GM12878 (cell line): ENCODE data around the gene IKBKG. TPM values are rescaled to one million over a fixed set of nuclear protein-coding genes. Genes with fewer than 3 reads are reported as not detected.

Experiments
- ATAC-seq: fragments of 200-7000 bp; cut with Tn5 transposase; 3 replicates; pipeline ENCODE4 v1.9.1; 2020; ENCODE audit warnings: mild to moderate bottlenecking, moderate library complexity
- BruUV-seq: library from RNA; stranded (reverse); fragments of 400-500 nt; replicated peaks from 2 replicates; lab custom pipeline; 2021; lab: Mats Ljungman, UMichigan
- CTCF ChIA-PET: fragments of 300-600 bp; sonication (Branson Sonifier 250); formaldehyde crosslinking; extraction: SDS; loops from one replicate; lab custom pipeline; 2021; ENCODE audit warnings: inconsistent platforms; lab: Yijun Ruan, JAX
- POLR2A ChIA-PET: fragments of 350-600 bp; formaldehyde crosslinking; extraction: SDS; loops from one replicate; lab custom pipeline; 2021; ENCODE audit warnings: inconsistent platforms; lab: Charles Lee
- RAD21 ChIA-PET: fragments of 300-600 bp; sonication (Branson Sonifier 250); formaldehyde crosslinking; loops from one replicate; lab custom pipeline; 2023; ENCODE audit warnings: antibody characterized with exemption; ENCODE audit not compliant: unreplicated experiment; lab: Charles Lee
- SMC1A ChIA-PET: fragments of 300-600 bp; sonication (Branson Sonifier 250); formaldehyde crosslinking; loops from one replicate; lab custom pipeline; 2023; ENCODE audit not compliant: unreplicated experiment, uncharacterized antibody; lab: Charles Lee
- DNase-seq: peaks from one replicate; pipeline ENCODE4 v3.0.0-alpha.2; 2011; ENCODE audit warnings: low read depth, low spot score
- FAIRE-seq: peaks from 3 replicates; lab custom pipeline; 2011; peaks lifted over from hg19 to GRCh38; lab: Jason Lieb, UNC
- H2AFZ ChIP-seq: 2 replicates; pipeline ENCODE4 v1.6.0; 2011; ENCODE audit warnings: low read depth, low read length, control low read depth; ENCODE audit not compliant: control insufficient read depth
- H3K27ac ChIP-seq: 2 replicates; pipeline ENCODE4 v1.5.1; 2011; ENCODE audit warnings: control low read depth; ENCODE audit not compliant: control insufficient read depth, insufficient read depth
- H3K27me3 ChIP-seq, 2 experiments: replicated peaks in 1 of 2; 2 replicates each; pipeline versions ENCODE4 v1.6.0 to v1.6.1; 2011; ENCODE audit warnings: low read length in 1 of 2; ENCODE audit not compliant: control insufficient read depth in 2 of 2, insufficient read depth in 2 of 2
- H3K36me3 ChIP-seq, 2 experiments: 2 replicates each; pipeline ENCODE4 v1.5.1; 2011; ENCODE audit warnings: low read length in 1 of 2; ENCODE audit not compliant: control insufficient read depth in 2 of 2, insufficient read depth in 2 of 2
- H3K4me1 ChIP-seq: 2 replicates; pipeline ENCODE4 v1.6.1; 2011; ENCODE audit warnings: mild to moderate bottlenecking, low read length, moderate library complexity, mixed read lengths; ENCODE audit not compliant: control insufficient read depth, insufficient read depth
- H3K4me2 ChIP-seq: 2 replicates; pipeline ENCODE4 v1.6.0; 2011; ENCODE audit warnings: control low read depth; ENCODE audit not compliant: control insufficient read depth, insufficient read depth
- H3K4me3 ChIP-seq: fragments of 200-600 bp; sonication (generic); 2 replicates; pipeline ENCODE4 v1.5.1; 2016
- H3K79me2 ChIP-seq: 2 replicates; pipeline ENCODE4 v1.6.0; 2011; ENCODE audit warnings: low read length; ENCODE audit not compliant: control insufficient read depth, insufficient read depth
- H3K9ac ChIP-seq: 2 replicates; pipeline ENCODE4 v1.8.0; 2011; ENCODE audit warnings: low read length, control low read depth, mixed read lengths; ENCODE audit not compliant: control insufficient read depth, insufficient read depth
- H3K9me3 ChIP-seq: replicated peaks from 3 replicates; pipeline ENCODE4 v1.5.1; 2011; ENCODE audit warnings: mild to moderate bottlenecking, low read length; ENCODE audit not compliant: control insufficient read depth, insufficient read depth
- H4K20me1 ChIP-seq: 2 replicates; pipeline ENCODE4 v1.6.0; 2011; ENCODE audit not compliant: control insufficient read depth, insufficient read depth
- CREB1 ChIP-seq: IDR thresholded peaks from 2 replicates; pipeline ENCODE4 v1.6.1; 2012; ENCODE audit warnings: low read depth, mild to moderate bottlenecking, inconsistent platforms
- HDGF ChIP-seq: fragments of 450-650 bp; IDR thresholded peaks from 2 replicates; pipeline ENCODE4 v1.6.1; 2016; ENCODE audit warnings: antibody characterized with exemption
- IKZF2 ChIP-seq, 2 experiments: fragments of 450-650 bp; IDR thresholded peaks; 2 replicates each; pipeline ENCODE4 v1.6.1; 2017; ENCODE audit warnings: mild to moderate bottlenecking in 2 of 2, moderate library complexity in 2 of 2
- NR2F1 ChIP-seq: fragments of 450-650 bp; conservative IDR thresholded peaks from 2 replicates; pipeline ENCODE4 v1.6.1; 2017; ENCODE audit warnings: mild to moderate bottlenecking
- TARDBP ChIP-seq: IDR thresholded peaks from 2 replicates; pipeline ENCODE4 v1.6.1; 2016; ENCODE audit warnings: borderline replicate concordance
- ZNF384 ChIP-seq: IDR thresholded peaks from 2 replicates; pipeline ENCODE4 v1.6.1; 2012; ENCODE audit warnings: low read depth, mild to moderate bottlenecking, low read length, improper control_type of control experiment, borderline replicate concordance
- WGBS: methylation state at CpG from one replicate; pipeline ENCODE4 v1.1.6; 2016; ENCODE audit warnings: low lambda C conversion rate; ENCODE audit not compliant: insufficient replicate concordance, insufficient coverage; ENCODE audit errors: missing lambda C conversion rate; 5-methylcytosine and 5-hydroxymethylcytosine counted together
- in situ Hi-C: fragments of 300-500 bp; cut with MboI; formaldehyde crosslinking; loops from 9 replicates; pipeline ENCODE4 v1.14.3; 2018; ENCODE audit warnings: mixed read lengths
- intact Hi-C: fragments of 100-400 bp; cut with micrococcal nuclease; formaldehyde crosslinking; loops from one replicate; pipeline ENCODE4 v1.14.2; 2022; ENCODE audit not compliant: unreplicated experiment
- polyA plus RNA-seq, 11 experiments: library from polyadenylated mRNA; depleted of rRNA in 4 of 11; unstranded in 6 of 11; stranded (reverse) in 5 of 11; fragments of >200 nt; fragmentation: Nextera tagmentation in 4 of 11; fragmentation: Illumina TruSeq in 1 of 11; extraction: Ambion mirVana in 4 of 11; extraction: Trizol in 1 of 11; gene quantifications; 1 replicate in 1 of 11; 2 replicates in 10 of 11; pipeline versions ENCODE4 v1.2.1 to v1.2.3, GENCODE V29; 2011 to 2016; ENCODE audit warnings: inconsistent platforms in 2 of 11, missing spikeins in 2 of 11, low read depth in 1 of 11
- total RNA-seq, 4 experiments: library from RNA; depleted of rRNA in 3 of 4; stranded (reverse); fragments of >200 nt in 3 of 4; fragmentation: Illumina TruSeq in 1 of 4; extraction: Trizol in 1 of 4; gene quantifications; 2 replicates each; pipeline versions ENCODE4 v1.2.1 to v1.2.3, GENCODE V29; 2013 to 2021

The IKBKG gene
- total and polyA plus RNA-seq, 10 of the 15 experiments (the other 5 are each of a cell fraction or from before 2014, with no cell fraction given): 0.35 to 30.7 (median 16.7) TPM

DNA sequence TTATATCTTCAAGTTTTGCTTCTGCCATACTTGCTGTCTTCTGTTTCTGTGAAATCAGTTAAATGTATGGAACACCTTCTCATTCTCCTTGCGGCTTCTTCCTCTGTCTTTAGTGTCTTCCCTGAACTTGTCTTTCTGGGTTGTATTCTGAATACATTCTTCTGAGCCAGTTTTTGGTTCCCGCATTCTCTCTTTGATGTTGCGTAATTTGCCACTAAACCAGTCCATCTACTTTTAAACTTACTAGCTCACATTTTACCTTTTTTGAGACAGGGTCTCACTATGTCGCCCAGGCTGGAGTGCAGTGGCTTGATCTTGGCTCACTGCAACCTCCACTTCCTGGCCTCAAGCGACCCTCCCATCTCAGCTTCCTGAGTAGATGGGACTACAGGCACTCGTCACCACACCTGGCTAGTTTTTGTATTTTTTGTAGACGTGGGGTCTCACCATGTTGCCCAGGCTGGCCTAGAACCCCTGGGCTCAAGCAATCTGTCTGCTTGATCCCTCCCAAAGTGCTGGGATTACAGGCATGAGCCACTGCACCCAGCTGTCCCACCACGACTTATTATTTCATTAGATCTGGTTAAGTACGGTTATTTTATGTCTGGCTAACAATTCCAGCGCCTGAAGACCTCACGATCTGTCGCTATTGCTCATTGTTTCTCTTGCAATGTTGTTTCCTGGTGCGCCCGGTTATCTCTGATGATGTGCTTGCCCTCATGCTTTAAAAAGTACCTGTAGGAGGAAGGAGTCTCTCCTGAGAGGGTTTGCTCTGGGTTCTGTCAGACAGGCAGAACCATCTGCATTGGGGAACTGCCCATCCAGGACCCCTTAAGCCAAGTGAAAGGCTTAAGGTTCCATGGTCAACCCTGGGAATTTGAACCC, 21.6 kb upstream of the IKBKG start:
- no peak for TF ChIP-seq TARDBP
- no peak for TF ChIP-seq NR2F1
- no peak for TF ChIP-seq HDGF
- no peak for TF ChIP-seq ZNF384
- no peak for TF ChIP-seq IKZF2 (IDR thresholded peaks at IDR 0.05)
- no peak for TF ChIP-seq CREB1
- no peak for FAIRE-seq
- Histone ChIP-seq H4K20me1 (no peaks in the 10 kb centered on the region), H2AFZ (no peak overlapping the region), H3K9me3 (no peaks in the 10 kb centered on the region), H3K4me3 (no peak overlapping the region), H3K4me2 (no peak overlapping the region), H3K4me1 (peaks cover 10% of the 10 kb centered on the region), H3K9ac (no peak overlapping the region), H3K27me3 (no peaks in the 10 kb centered on the region), H3K27ac (no peak overlapping the region; the same call in 1 of the 2 replicates), H3K36me3 (no peaks in the 10 kb centered on the region), H3K79me2 (no peaks in the 10 kb centered on the region)
- CTCF ChIA-PET: interaction anchor here (0.9 to 2.8 kb wide), 5 partner anchors 62 to 152 kb away, joined by 3 to 23 read pairs (median 8); partner anchors contain the start of genes FLNA and RPL10
- in situ Hi-C loops (loop anchor here (25.0 kb wide), 1 partner anchor 389 kb away; the partner anchor contains the start of gene OPN1LW), intact Hi-C loops (no loop called here)
- no peak for DNase-seq
- POLR2A ChIA-PET: interaction anchor here (1.0 to 1.8 kb wide), 2 partner anchors 28 to 36 kb away, joined by 3 to 12 read pairs; partner anchors contain the start of gene SLC10A3
- WGBS: 72% methylated on average over 14 of the region's 14 CpGs
- ATAC-seq: no peak
- RAD21 ChIA-PET: interaction anchor here (1.2 to 1.3 kb wide), 2 partner anchors 29 to 39 kb away, joined by 3 to 4 read pairs; partner anchors contain the start of gene UBL4A
- SMC1A ChIA-PET: interaction anchor here (1.1 to 1.9 kb wide), 6 partner anchors 11 to 153 kb away, joined by 3 to 10 read pairs (median 7); partner anchors contain the start of genes PLXNA3, RPL10, SLC10A3 and UBL4A
- BruUV-seq: no TSS peak
